Hepatocyte (in vitro differentiated cells): ENCODE measurements around the gene EPS8L1. TPM values are rescaled to one million over a fixed set of nuclear protein-coding genes. Genes with fewer than 3 reads are reported as not detected.

Source experiments
- DNase-seq: peaks from one replicate; pipeline ENCODE4 v3.0.0-alpha.2; 2016; ENCODE audit warnings: low spot score
- H2AFZ ChIP-seq: fragments of 200-600 bp; sonication (generic); 2 replicates; pipeline ENCODE4 v1.6.0; 2016; ENCODE audit warnings: antibody characterized with exemption, mild to moderate bottlenecking
- H3K27ac ChIP-seq: fragments of 200-600 bp; sonication (generic); 2 replicates; pipeline ENCODE4 v1.5.1; 2016; ENCODE audit warnings: mild to moderate bottlenecking
- H3K27me3 ChIP-seq: fragments of 200-600 bp; sonication (generic); 2 replicates; pipeline ENCODE4 v1.6.1; 2016
- H3K36me3 ChIP-seq: fragments of 200-600 bp; sonication (generic); replicated peaks from 2 replicates; pipeline ENCODE4 v1.5.1; 2016; ENCODE audit warnings: low read depth; ENCODE audit not compliant: insufficient read depth
- H3K4me1 ChIP-seq: fragments of 200-600 bp; sonication (generic); 2 replicates; pipeline ENCODE4 v1.5.1; 2016; ENCODE audit warnings: mild to moderate bottlenecking, moderate library complexity; ENCODE audit not compliant: insufficient read depth
- H3K4me2 ChIP-seq: fragments of 200-600 bp; sonication (generic); 2 replicates; pipeline ENCODE4 v1.6.0; 2016
- H3K4me3 ChIP-seq: fragments of 200-600 bp; sonication (generic); 2 replicates; pipeline ENCODE4 v1.5.1; 2016; ENCODE audit warnings: mild to moderate bottlenecking
- H3K79me2 ChIP-seq: fragments of 200-600 bp; sonication (generic); 2 replicates; pipeline ENCODE4 v1.6.0; 2017; ENCODE audit warnings: mild to moderate bottlenecking
- H3K9me2 ChIP-seq: fragments of 200-600 bp; sonication (generic); replicated peaks from 2 replicates; pipeline ENCODE4 v1.6.0; 2017; ENCODE audit warnings: mild to moderate bottlenecking; ENCODE audit not compliant: insufficient read depth
- H3K9me3 ChIP-seq: fragments of 200-600 bp; sonication (generic); 2 replicates; pipeline ENCODE4 v1.5.1; 2016; ENCODE audit warnings: low read depth, mild to moderate bottlenecking
- H4K20me1 ChIP-seq: fragments of 200-600 bp; sonication (generic); 2 replicates; pipeline ENCODE4 v1.6.0; 2016; ENCODE audit warnings: mild to moderate bottlenecking; ENCODE audit not compliant: insufficient read depth, poor library complexity, severe bottlenecking
- EZH2 ChIP-seq: fragments of 200-600 bp; sonication (generic); IDR thresholded peaks from 2 replicates; pipeline ENCODE4 v1.6.1; 2016; ENCODE audit warnings: antibody characterized with exemption, mild to moderate bottlenecking, borderline replicate concordance
- EZH2phosphoT487 ChIP-seq: fragments of 200-600 bp; sonication (generic); IDR thresholded peaks from one replicate; pipeline ENCODE4 v1.6.1; 2018; ENCODE audit warnings: antibody characterized with exemption, mild to moderate bottlenecking, low read depth, moderate library complexity; ENCODE audit not compliant: unreplicated experiment, severe bottlenecking
- WGBS: methylation state at CpG from one replicate; pipeline ENCODE4 v1.1.6; 2016; ENCODE audit warnings: low lambda C conversion rate; ENCODE audit errors: missing lambda C conversion rate; 5-methylcytosine and 5-hydroxymethylcytosine counted together
- polyA plus RNA-seq: library from polyadenylated mRNA; unstranded; fragments of >200 nt; fragmentation: Nextera tagmentation; extraction: Ambion mirVana; gene quantifications from 2 replicates; pipeline ENCODE4 v1.2.1, GENCODE V29; 2016
- total RNA-seq: library from RNA; depleted of rRNA; stranded (reverse); fragments of >200 nt; gene quantifications from 2 replicates; pipeline ENCODE4 v1.2.3, GENCODE V29; 2014
- TF ChIP-seq, protein P1 (sequence below): fragments of 200-600 bp; sonication (generic); IDR thresholded peaks from 2 replicates; pipeline ENCODE4 v1.5.1; 2016; ENCODE audit warnings: antibody characterized with exemption, mild to moderate bottlenecking; ENCODE audit not compliant: poor library complexity

EPS8L1 gene
- total and polyA plus RNA-seq, 2 experiments from 2014 or later = 20.5 to 33.8 TPM

DNA sequence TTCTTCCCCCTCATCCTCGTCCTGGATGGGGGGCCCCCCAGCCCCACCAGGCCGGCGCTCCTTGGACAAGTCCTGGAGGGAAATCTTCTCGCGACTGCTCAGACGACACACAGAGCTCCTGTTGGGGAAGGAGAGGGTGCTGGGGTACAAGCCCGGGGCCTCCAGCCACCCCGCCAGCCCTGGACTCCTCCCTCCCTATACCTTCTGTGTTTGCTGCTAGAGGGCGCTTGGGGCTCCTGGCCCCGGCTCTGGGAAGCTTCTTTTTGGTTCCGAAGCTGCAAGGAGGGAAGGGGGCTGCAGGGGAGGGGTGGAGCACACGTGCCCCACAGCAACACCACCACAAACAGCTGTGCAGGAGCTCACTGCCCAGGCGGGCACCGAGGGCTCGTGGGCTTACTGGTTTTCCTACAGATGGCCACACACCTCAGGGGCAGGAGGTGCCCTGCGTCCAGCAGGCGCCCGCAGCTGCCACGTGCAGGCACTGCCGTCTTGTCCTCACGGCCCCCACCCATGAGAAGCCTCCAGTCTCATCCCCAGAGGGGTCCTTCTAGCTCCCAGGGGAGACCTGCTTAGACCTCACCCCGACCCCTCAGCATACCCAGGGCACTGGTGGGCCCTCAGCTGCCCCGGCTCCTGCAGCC is 20.5 kb downstream of the EPS8L1 start:
- no peaks in the 10 kb centered on the region for H3K79me2 ChIP-seq
- no peak overlapping the region for H3K27ac ChIP-seq
- H3K4me3 ChIP-seq = no peak overlapping the region
- peaks cover 2% of the 10 kb centered on the region for H4K20me1 ChIP-seq
- no peaks in the 10 kb centered on the region for H3K27me3 ChIP-seq
- H3K9me3 ChIP-seq = no peaks in the 10 kb centered on the region
- no peak overlapping the region for H3K4me2 ChIP-seq
- H2AFZ ChIP-seq = no peak overlapping the region
- no peaks in the 10 kb centered on the region for H3K9me2 ChIP-seq
- WGBS = 79% methylated on average over 17 of the region's 23 CpGs
- H3K4me1 ChIP-seq = no peaks in the 10 kb centered on the region
- no peaks in the 10 kb centered on the region for H3K36me3 ChIP-seq
- TF ChIP-seq, protein P1, sequence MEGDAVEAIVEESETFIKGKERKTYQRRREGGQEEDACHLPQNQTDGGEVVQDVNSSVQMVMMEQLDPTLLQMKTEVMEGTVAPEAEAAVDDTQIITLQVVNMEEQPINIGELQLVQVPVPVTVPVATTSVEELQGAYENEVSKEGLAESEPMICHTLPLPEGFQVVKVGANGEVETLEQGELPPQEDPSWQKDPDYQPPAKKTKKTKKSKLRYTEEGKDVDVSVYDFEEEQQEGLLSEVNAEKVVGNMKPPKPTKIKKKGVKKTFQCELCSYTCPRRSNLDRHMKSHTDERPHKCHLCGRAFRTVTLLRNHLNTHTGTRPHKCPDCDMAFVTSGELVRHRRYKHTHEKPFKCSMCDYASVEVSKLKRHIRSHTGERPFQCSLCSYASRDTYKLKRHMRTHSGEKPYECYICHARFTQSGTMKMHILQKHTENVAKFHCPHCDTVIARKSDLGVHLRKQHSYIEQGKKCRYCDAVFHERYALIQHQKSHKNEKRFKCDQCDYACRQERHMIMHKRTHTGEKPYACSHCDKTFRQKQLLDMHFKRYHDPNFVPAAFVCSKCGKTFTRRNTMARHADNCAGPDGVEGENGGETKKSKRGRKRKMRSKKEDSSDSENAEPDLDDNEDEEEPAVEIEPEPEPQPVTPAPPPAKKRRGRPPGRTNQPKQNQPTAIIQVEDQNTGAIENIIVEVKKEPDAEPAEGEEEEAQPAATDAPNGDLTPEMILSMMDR = no peak
- no peak for TF ChIP-seq EZH2phosphoT487
- TF ChIP-seq EZH2 = no peak
- DNase-seq = no peak

DNA sequence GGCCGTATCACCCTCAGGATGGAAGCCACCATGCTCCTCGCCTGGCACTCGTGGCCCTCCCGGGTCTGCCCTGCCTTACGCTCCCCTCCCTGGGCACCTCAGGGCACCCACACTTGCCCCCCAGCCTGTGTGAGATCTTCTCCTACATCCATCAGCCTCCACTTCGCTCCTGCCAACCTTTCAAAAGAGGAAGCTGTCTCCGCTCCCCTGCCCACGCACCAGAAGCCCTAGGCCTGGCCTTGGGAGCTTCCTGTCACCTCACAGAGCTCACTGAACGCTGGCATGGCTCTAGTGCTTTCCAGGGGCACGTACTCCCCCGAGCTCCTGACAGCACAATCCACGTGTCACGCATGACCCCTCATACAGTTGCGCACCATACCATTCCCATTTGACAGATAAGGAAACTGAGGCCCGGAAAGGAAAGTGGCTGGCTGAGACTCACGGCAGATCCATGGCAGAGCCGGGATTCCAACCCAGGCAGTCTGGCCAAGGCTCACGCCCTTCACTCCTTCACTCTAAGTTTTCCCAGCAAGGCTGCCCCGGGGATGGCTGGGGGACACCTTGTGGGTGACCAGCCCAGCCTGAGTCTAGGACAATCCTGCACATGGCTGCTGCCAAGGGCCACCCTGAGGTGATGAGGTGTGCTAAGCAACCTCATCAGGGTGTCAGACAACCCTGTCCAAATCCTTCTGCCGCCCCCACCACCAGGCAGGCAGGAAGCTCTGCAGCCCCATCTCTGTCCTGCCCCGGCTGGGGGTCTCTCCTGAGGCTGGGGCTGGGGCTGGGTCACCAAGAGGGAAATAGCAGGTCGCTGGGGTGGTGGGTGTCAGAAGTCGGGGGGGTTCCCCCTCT is 22.4 kb downstream of the EPS8L1 start:
- Histone ChIP-seq H2AFZ (no peak overlapping the region), H3K9me2 (no peaks in the 10 kb centered on the region), H3K4me3 (no peak overlapping the region), H4K20me1 (peaks cover 2% of the 10 kb centered on the region), H3K9me3 (no peaks in the 10 kb centered on the region), H3K36me3 (no peaks in the 10 kb centered on the region), H3K27me3 (no peaks in the 10 kb centered on the region), H3K27ac (no peak overlapping the region), H3K4me2 (no peak overlapping the region), H3K4me1 (no peaks in the 10 kb centered on the region), H3K79me2 (peaks cover 6% of the 10 kb centered on the region)
- TF ChIP-seq EZH2 (no peak), EZH2phosphoT487 (no peak)
- TF ChIP-seq, protein P1 = no peak
- WGBS = over 99% methylated on average over 23 of the region's 23 CpGs
- no peak for DNase-seq

DNA sequence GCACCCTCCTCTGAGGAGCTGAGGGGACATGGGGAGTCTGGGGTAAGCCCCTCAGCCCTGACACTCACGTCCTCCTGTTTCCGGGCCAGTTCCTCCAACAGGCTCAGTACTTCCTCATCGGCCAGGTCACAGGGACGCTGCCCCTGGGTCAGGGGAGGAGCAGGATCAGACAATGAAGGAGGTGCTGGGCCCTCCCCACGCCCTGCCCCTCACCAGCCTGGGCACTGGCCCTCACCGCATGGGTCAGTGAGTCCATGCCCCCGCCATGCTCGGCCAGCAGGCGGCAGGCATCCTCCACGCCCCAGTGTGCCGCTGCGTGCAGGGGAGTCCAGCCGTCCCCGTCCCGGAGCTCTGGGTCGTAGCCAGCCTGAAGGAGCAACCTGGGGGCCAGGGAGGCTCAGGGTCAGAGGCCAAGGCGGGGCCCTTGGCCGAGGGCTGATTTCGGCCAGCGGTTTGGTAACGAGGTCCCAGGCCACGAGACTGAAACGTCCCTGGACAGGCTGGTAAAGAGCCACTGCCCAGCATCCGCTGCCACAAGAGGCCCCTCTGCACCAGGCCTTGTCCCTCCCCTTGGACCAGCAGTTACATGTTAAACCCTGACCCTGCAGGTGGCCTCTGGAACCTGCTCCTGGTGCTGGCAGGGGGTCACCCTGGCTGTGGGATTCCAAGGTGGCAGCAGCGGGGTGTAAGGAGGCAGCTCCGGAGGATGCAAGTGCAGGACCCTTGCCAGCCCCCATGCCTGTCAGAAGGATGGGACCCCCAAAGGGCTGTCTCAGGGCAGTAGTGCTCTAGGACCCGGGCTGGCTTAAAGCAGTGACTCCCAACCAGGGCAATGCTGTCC is 23.3 kb downstream of the EPS8L1 start:
- no peaks in the 10 kb centered on the region for H3K9me2 ChIP-seq
- no peak overlapping the region for H3K4me3 ChIP-seq
- H2AFZ ChIP-seq = no peak overlapping the region
- no peak overlapping the region for H3K27ac ChIP-seq
- no peaks in the 10 kb centered on the region for H3K9me3 ChIP-seq
- no peak overlapping the region for H3K4me2 ChIP-seq
- TF ChIP-seq EZH2phosphoT487 (no peak), EZH2 (no peak)
- TF ChIP-seq, protein P1 = no peak
- no peaks in the 10 kb centered on the region for H3K4me1 ChIP-seq
- no peak for DNase-seq
- H3K36me3 ChIP-seq = no peaks in the 10 kb centered on the region
- H3K79me2 ChIP-seq = peaks cover 13% of the 10 kb centered on the region
- 96% methylated on average over 26 of the region's 27 CpGs for WGBS
- H3K27me3 ChIP-seq = no peaks in the 10 kb centered on the region
- peaks cover 2% of the 10 kb centered on the region for H4K20me1 ChIP-seq
